ENCODE data around the gene RAPGEF1. TPM values are rescaled to one million over a fixed set of nuclear protein-coding genes. Genes with fewer than 3 reads are reported as not detected.
A peak's percentile ranks its signal among the peaks of the same experiment; 100 is the strongest.

The RAPGEF1 gene
- total and polyA plus RNA-seq, 2 of the 13 experiments (the other 11 are each of a cell fraction or from before 2014, with no cell fraction given) = 21.2 to 38.9 TPM

GRCh38 chr9:131605770-131606590, 133.9 kb downstream of the RAPGEF1 start (continued):
- TF ChIP-seq ZFP91 (CRISPR knock-in tag; IDR thresholded peaks at IDR 0.05; ENCODE audit: borderline replicate concordance) (peak; percentile 64; the same call in 1 of the 2 replicates), ZNF687 (CRISPR knock-in tag; IDR thresholded peaks at IDR 0.05) (peak; percentile 99), U2AF1 (optimal IDR thresholded peaks at IDR 0.05; ENCODE audit: low read depth, low read length) (peak; percentile 15), ZNF816 (CRISPR knock-in tag; IDR thresholded peaks at IDR 0.05; ENCODE audit: borderline replicate concordance) (0 out of 2 replicates have a peak, but pooled peaks have one; percentile 48), PRPF4 (IDR thresholded peaks at IDR 0.05; ENCODE audit: low read depth, low read length, poor library complexity, severe bottlenecking) (no peak), ZNF850 (CRISPR knock-in tag; conservative IDR thresholded peaks at IDR 0.05) (no peak), ZBTB43 (CRISPR knock-in tag; conservative IDR thresholded peaks at IDR 0.05) (peak; percentile 99), NR1H2 (CRISPR knock-in tag; IDR thresholded peaks at IDR 0.05; ENCODE audit: borderline replicate concordance, low read depth) (no peak), YY1 (IDR thresholded peaks at IDR 0.05; ENCODE audit: insufficient read depth, insufficient replicate concordance, low read depth, low read length) (peak; percentile 77), BATF2 (CRISPR knock-in tag; IDR thresholded peaks at IDR 0.05) (no peak), SMAD3 (CRISPR knock-in tag; IDR thresholded peaks at IDR 0.05) (peak; percentile 75), TFAP4 (IDR thresholded peaks at IDR 0.05; ENCODE audit: borderline replicate concordance, low read depth) (peak; percentile 39; the same call in 1 of the 2 replicates), CAMTA2 (CRISPR knock-in tag; IDR thresholded peaks at IDR 0.05; ENCODE audit: borderline replicate concordance) (no peak), KDM5B (CRISPR knock-in tag; IDR thresholded peaks at IDR 0.05; ENCODE audit: borderline replicate concordance) (peak; percentile 68; the same call in 1 of the 2 replicates), ZNF678 (CRISPR knock-in tag; IDR thresholded peaks at IDR 0.05) (no peak), ZSCAN29 (CRISPR knock-in tag; conservative IDR thresholded peaks at IDR 0.05) (no peak), ZNF674 (CRISPR knock-in tag; IDR thresholded peaks at IDR 0.05; ENCODE audit: low read depth) (no peak), ZNF784 (CRISPR knock-in tag; IDR thresholded peaks at IDR 0.05; ENCODE audit: borderline replicate concordance) (no peak)
